Measurements from ENCODE around the gene STARD10.

Gene STARD10

GRCh38 chr11:72720047-72720446 lies 73.8 kb downstream of the STARD10 start:
- no peaks in the 10 kb centered on the region for H3K27me3 Mint-ChIP-seq
- no peak for DNase-seq
- no peaks in the 10 kb centered on the region for H3K9me3 Mint-ChIP-seq
- H3K27ac Mint-ChIP-seq = peak overlapping the region; percentile 98 to 99
- H3K36me3 Mint-ChIP-seq (ENCODE audit: insufficient read depth) = peaks cover 42% of the 10 kb centered on the region
- H3K4me3 Mint-ChIP-seq = peak overlapping the region; percentile 93 to 97
- no peak for ATAC-seq (replicated peaks)
- H3K4me1 Mint-ChIP-seq (ENCODE audit: low read depth in 2 of 2) = peaks cover 60 to 73% of the 10 kb centered on the region in 2 donors

GRCh38 chr11:72719551-72719950 lies 74.3 kb downstream of the STARD10 start:
- no peaks in the 10 kb centered on the region for H3K9me3 Mint-ChIP-seq
- peak overlapping the region; percentile 98 to 99 for H3K27ac Mint-ChIP-seq
- H3K36me3 Mint-ChIP-seq (ENCODE audit: insufficient read depth) = peaks cover 38% of the 10 kb centered on the region
- no peak for DNase-seq
- no peak for ATAC-seq (replicated peaks)
- H3K4me1 Mint-ChIP-seq (ENCODE audit: low read depth in 2 of 2) = peaks cover 62 to 74% of the 10 kb centered on the region in 2 donors
- H3K27me3 Mint-ChIP-seq = no peaks in the 10 kb centered on the region
- peak overlapping the region; percentile 93 to 97 for H3K4me3 Mint-ChIP-seq

DNA sequence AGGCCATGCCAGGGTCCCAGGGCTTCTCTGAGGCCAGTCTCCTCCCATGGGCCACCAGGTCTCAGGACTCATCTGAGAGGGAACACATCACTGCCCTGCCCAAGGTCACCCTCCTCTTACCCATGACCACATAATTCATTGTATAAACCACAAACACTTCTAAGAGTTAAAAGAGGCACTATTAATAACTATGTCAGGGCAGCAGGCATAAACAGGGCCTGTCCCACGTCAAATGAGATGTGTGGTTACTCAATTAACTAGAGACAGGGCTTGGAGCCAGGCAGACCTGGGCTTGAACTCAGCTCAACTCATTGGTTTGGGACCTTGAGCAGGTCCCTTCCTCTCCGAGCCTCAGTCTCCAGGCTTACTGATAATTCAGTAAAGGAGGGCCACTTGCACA lies 74.7 kb downstream of the STARD10 start:
- H3K36me3 Mint-ChIP-seq (ENCODE audit: insufficient read depth) = peaks cover 38% of the 10 kb centered on the region
- H3K27me3 Mint-ChIP-seq = no peaks in the 10 kb centered on the region
- H3K27ac Mint-ChIP-seq = peak overlapping the region; percentile 98 to 99
- peak overlapping the region; percentile 93 to 97 for H3K4me3 Mint-ChIP-seq
- no peak for DNase-seq
- H3K9me3 Mint-ChIP-seq = no peaks in the 10 kb centered on the region
- H3K4me1 Mint-ChIP-seq (ENCODE audit: low read depth in 2 of 2) = peaks cover 66 to 77% of the 10 kb centered on the region in 2 donors
- peak; percentile 2 for ATAC-seq (replicated peaks)

- ATAC-seq (replicated peaks) (no peak), DNase-seq (no peak)
- Mint-ChIP-seq H3K4me1 (ENCODE audit: low read depth in 2 of 2) (peaks cover 66 to 70% of the 10 kb centered on the region in 2 donors), H3K27ac (peak overlapping the region; percentile 98 to 99), H3K27me3 (no peaks in the 10 kb centered on the region), H3K4me3 (peak overlapping the region in 1 of 2 donors; percentile 16), H3K9me3 (no peaks in the 10 kb centered on the region), H3K36me3 (ENCODE audit: insufficient read depth) (peaks cover 34% of the 10 kb centered on the region)
Observed at GRCh38 chr11:72718101-72718501, 75.7 kb downstream of the STARD10 start.

GRCh38 chr11:72716788-72717435 lies 76.9 kb downstream of the STARD10 start:
- no peak for DNase-seq
- Mint-ChIP-seq H3K27me3 (no peaks in the 10 kb centered on the region), H3K4me3 (no peak overlapping the region), H3K36me3 (ENCODE audit: insufficient read depth) (peaks cover 33% of the 10 kb centered on the region), H3K9me3 (no peaks in the 10 kb centered on the region), H3K27ac (peak overlapping the region in 1 of 2 donors; percentile 78), H3K4me1 (ENCODE audit: low read depth in 2 of 2) (peaks cover 64 to 67% of the 10 kb centered on the region in 2 donors)
- no peak for ATAC-seq (replicated peaks)

DNA sequence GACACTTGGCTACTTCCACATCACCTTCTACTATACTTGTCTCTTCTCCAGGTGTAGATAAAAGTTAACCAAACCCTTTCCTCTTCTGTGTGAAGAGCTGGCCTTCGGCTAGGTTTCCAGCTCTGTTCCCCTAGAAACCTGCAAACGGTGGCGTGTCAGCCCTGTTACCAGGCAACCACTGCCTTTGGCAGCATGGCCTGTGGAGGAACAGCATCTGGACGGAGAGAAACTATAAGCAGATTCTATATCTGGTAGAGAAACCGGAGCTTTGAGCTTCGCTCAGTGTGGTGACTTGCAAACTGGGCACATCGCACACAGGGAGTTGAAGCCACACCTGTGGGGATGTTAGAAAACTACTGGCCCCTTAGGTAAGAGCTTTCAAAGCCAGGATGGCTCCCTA lies 77.6 kb downstream of the STARD10 start:
- peaks cover 33% of the 10 kb centered on the region for H3K36me3 Mint-ChIP-seq (ENCODE audit: insufficient read depth)
- H3K4me3 Mint-ChIP-seq = no peak overlapping the region
- no peaks in the 10 kb centered on the region for H3K27me3 Mint-ChIP-seq
- H3K4me1 Mint-ChIP-seq (ENCODE audit: low read depth in 2 of 2) = peaks cover 58 to 61% of the 10 kb centered on the region in 2 donors
- H3K27ac Mint-ChIP-seq = peak overlapping the region; percentile 30 to 78
- DNase-seq (no peak), ATAC-seq (replicated peaks) (no peak)
- H3K9me3 Mint-ChIP-seq = no peaks in the 10 kb centered on the region

GRCh38 chr11:72712841-72713240 lies 81.0 kb downstream of the STARD10 start:
- no peak overlapping the region for H3K4me3 Mint-ChIP-seq
- no peaks in the 10 kb centered on the region for H3K27me3 Mint-ChIP-seq
- DNase-seq (no peak), ATAC-seq (replicated peaks) (no peak)
- peak overlapping the region; percentile 46 to 78 for H3K27ac Mint-ChIP-seq
- H3K36me3 Mint-ChIP-seq (ENCODE audit: insufficient read depth) = peaks cover 48% of the 10 kb centered on the region
- H3K4me1 Mint-ChIP-seq (ENCODE audit: low read depth in 2 of 2) = peaks cover 33 to 36% of the 10 kb centered on the region in 2 donors
- H3K9me3 Mint-ChIP-seq = no peaks in the 10 kb centered on the region

DNA sequence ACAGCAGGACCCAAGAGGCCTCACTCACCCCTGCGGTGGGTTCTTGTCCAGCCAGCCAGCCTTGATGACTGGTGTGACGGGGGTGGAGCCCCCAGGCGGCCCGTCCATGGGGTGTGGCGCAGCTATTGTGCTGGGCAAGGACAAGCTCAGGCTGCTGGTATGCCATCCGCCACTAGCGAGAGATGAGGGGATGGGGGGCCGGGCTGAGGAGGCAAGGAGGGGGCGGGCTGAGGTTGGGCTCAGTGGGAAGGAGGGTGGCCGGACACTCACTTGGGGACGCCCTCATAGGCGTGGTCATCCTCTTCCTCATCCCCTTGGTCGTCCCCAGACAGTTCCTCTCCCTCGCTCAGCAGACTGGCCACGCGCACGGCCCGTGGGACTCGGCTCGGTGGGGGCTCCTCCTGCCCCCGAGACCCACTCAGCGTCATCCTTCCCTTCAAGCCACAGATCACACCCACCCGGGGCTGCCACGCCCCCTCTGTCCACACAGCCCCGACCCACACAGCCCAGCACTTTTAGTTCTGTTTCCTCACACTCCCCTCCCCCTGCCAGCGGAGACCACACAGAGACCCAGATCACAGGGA lies 81.6 kb downstream of the STARD10 start:
- H3K4me3 Mint-ChIP-seq = no peak overlapping the region
- H3K4me1 Mint-ChIP-seq (ENCODE audit: low read depth in 2 of 2) = peaks cover 32 to 37% of the 10 kb centered on the region in 2 donors
- no peak for ATAC-seq (replicated peaks)

GRCh38 chr11:72711141-72711540 lies 82.7 kb downstream of the STARD10 start:
- peaks cover 35 to 41% of the 10 kb centered on the region in 2 donors for H3K4me1 Mint-ChIP-seq (ENCODE audit: low read depth in 2 of 2)
- peak overlapping the region; percentile 59 to 67 for H3K27ac Mint-ChIP-seq
- peaks cover 57% of the 10 kb centered on the region for H3K36me3 Mint-ChIP-seq (ENCODE audit: insufficient read depth)

More for the DNA sequence above, 81.6 kb downstream of the STARD10 start:
- H3K27ac Mint-ChIP-seq = peak overlapping the region in 1 of 2 donors; percentile 78
- no peak for DNase-seq
- H3K9me3 Mint-ChIP-seq = no peaks in the 10 kb centered on the region
- peaks cover 52% of the 10 kb centered on the region for H3K36me3 Mint-ChIP-seq (ENCODE audit: insufficient read depth)
- H3K27me3 Mint-ChIP-seq = no peaks in the 10 kb centered on the region

DNA sequence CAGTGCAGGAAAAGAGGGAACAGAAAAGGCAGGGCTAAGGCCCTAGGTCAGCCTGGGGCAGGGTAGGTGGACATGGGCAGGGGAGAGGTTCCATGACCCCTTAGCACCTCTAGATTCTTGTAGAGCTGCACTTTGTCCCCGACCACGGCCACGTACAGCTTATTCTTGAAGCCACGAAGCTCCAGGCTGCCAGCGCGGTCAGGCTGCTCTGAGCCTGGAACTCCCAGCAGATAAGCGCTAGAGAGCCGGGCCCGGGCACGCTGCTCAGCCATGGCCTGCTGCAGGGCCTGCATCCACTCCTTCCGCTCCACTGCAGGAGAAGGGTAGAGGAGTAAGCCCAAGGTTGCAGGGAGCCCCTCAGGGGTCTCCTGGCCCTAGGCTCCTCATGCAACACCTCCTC lies 83.6 kb downstream of the STARD10 start:
- Mint-ChIP-seq H3K27ac (peak overlapping the region in 1 of 2 donors; percentile 75), H3K4me1 (ENCODE audit: low read depth in 2 of 2) (peaks cover 29 to 41% of the 10 kb centered on the region in 2 donors), H3K27me3 (no peaks in the 10 kb centered on the region), H3K9me3 (no peaks in the 10 kb centered on the region), H3K4me3 (no peak overlapping the region), H3K36me3 (ENCODE audit: insufficient read depth) (peaks cover 55% of the 10 kb centered on the region)
- DNase-seq = no peak
- no peak for ATAC-seq (replicated peaks)

More at GRCh38 chr11:72711141-72711540, 82.7 kb downstream of the STARD10 start:
- Mint-ChIP-seq H3K27me3 (no peaks in the 10 kb centered on the region), H3K9me3 (no peaks in the 10 kb centered on the region), H3K4me3 (no peak overlapping the region)
- no peak for ATAC-seq (replicated peaks)
- no peak for DNase-seq

GRCh38 chr11:72709478-72710238 lies 84.2 kb downstream of the STARD10 start:
- DNase-seq (no peak), ATAC-seq (replicated peaks) (no peak)
- no peaks in the 10 kb centered on the region for H3K9me3 Mint-ChIP-seq
- peak overlapping the region in 1 of 2 donors; percentile 75 for H3K27ac Mint-ChIP-seq
- no peaks in the 10 kb centered on the region for H3K27me3 Mint-ChIP-seq
- H3K4me1 Mint-ChIP-seq (ENCODE audit: low read depth in 2 of 2) = peaks cover 23 to 38% of the 10 kb centered on the region in 2 donors
- peaks cover 58% of the 10 kb centered on the region for H3K36me3 Mint-ChIP-seq (ENCODE audit: insufficient read depth)
- H3K4me3 Mint-ChIP-seq = no peak overlapping the region

GRCh38 chr11:72707032-72707431 lies 86.8 kb downstream of the STARD10 start:
- Mint-ChIP-seq H3K27ac (peak overlapping the region; percentile 73 to 90), H3K4me3 (no peak overlapping the region), H3K9me3 (no peaks in the 10 kb centered on the region), H3K36me3 (ENCODE audit: insufficient read depth) (peaks cover 62% of the 10 kb centered on the region), H3K4me1 (ENCODE audit: low read depth in 2 of 2) (peaks cover 15 to 27% of the 10 kb centered on the region in 2 donors), H3K27me3 (no peaks in the 10 kb centered on the region)
- no peak for ATAC-seq (replicated peaks)
- no peak for DNase-seq

GRCh38 chr11:72706579-72706978 lies 87.3 kb downstream of the STARD10 start:
- no peaks in the 10 kb centered on the region for H3K27me3 Mint-ChIP-seq
- ATAC-seq (replicated peaks) (no peak), DNase-seq (no peak)
- peaks cover 61% of the 10 kb centered on the region for H3K36me3 Mint-ChIP-seq (ENCODE audit: insufficient read depth)
- no peak overlapping the region for H3K4me3 Mint-ChIP-seq
- H3K27ac Mint-ChIP-seq = peak overlapping the region; percentile 73 to 90
- H3K9me3 Mint-ChIP-seq = no peaks in the 10 kb centered on the region
- H3K4me1 Mint-ChIP-seq (ENCODE audit: low read depth in 2 of 2) = peaks cover 15 to 27% of the 10 kb centered on the region in 2 donors
